HepG2 (cell line): ENCODE data around the gene DLG2. TPM values are rescaled to one million over a fixed set of nuclear protein-coding genes. Genes with fewer than 3 reads are reported as not detected.

Experiments used
- ARID5B ChIP-seq: IDR thresholded peaks from 2 replicates; pipeline ENCODE4 v1.4.0; 2020; ENCODE audit warnings: mild to moderate bottlenecking, missing genetic modification reagents
- CBX5 ChIP-seq: sonication (generic); formaldehyde crosslinking; IDR thresholded peaks from 2 replicates; pipeline ENCODE4 v1.4.0; 2020; ENCODE audit warnings: missing genetic modification reagents, borderline replicate concordance
- FOXP4 ChIP-seq: sonication (generic); formaldehyde crosslinking; IDR thresholded peaks from 2 replicates; pipeline ENCODE4 v1.4.0; 2020; ENCODE audit warnings: missing genetic modification reagents
- HOXA5 ChIP-seq: sonication (generic); formaldehyde crosslinking; IDR thresholded peaks from 2 replicates; pipeline ENCODE4 v1.4.0; 2020; ENCODE audit warnings: missing genetic modification reagents
- KMT2B ChIP-seq: IDR thresholded peaks from 2 replicates; pipeline ENCODE4 v1.6.1; 2016; ENCODE audit warnings: missing genetic modification reagents, missing compliant biosample characterization
- MAFF ChIP-seq: IDR thresholded peaks from 2 replicates; pipeline ENCODE4 v1.6.1; 2011; ENCODE audit warnings: low read depth, low read length, improper control_type of control experiment
- POLR2AphosphoS5 ChIP-seq: IDR thresholded peaks from 2 replicates; pipeline ENCODE4 v1.6.1; 2012; ENCODE audit warnings: low read depth, low read length
- RELA ChIP-seq: sonication (generic); formaldehyde crosslinking; IDR thresholded peaks from 2 replicates; pipeline ENCODE4 v1.4.0; 2020; ENCODE audit warnings: missing genetic modification reagents
- TRAFD1 ChIP-seq: sonication (generic); formaldehyde crosslinking; IDR thresholded peaks from 2 replicates; pipeline ENCODE4 v1.5.1; 2020; ENCODE audit warnings: missing genetic modification reagents, mild to moderate bottlenecking, borderline replicate concordance
- ZFY ChIP-seq: sonication (generic); formaldehyde crosslinking; IDR thresholded peaks from 2 replicates; pipeline ENCODE4 v1.4.0; 2020; ENCODE audit warnings: missing genetic modification reagents
- ZNF136 ChIP-seq: sonication (generic); formaldehyde crosslinking; IDR thresholded peaks from 2 replicates; pipeline ENCODE4 v1.8.1; 2022; ENCODE audit warnings: low read depth, mild to moderate bottlenecking, moderate library complexity, missing genetic modification reagents
- ZNF160 ChIP-seq: sonication (generic); formaldehyde crosslinking; IDR thresholded peaks from 2 replicates; pipeline ENCODE4 v1.8.0; 2022; ENCODE audit warnings: mild to moderate bottlenecking, inconsistent platforms, missing genetic modification reagents
- ZNF354B ChIP-seq: sonication (generic); formaldehyde crosslinking; IDR thresholded peaks from 2 replicates; pipeline ENCODE4 v1.8.0; 2022; ENCODE audit warnings: mild to moderate bottlenecking, missing genetic modification reagents
- ZNF446 ChIP-seq: sonication (generic); formaldehyde crosslinking; IDR thresholded peaks from 2 replicates; pipeline ENCODE4 v1.5.0; 2020; ENCODE audit warnings: mild to moderate bottlenecking, missing genetic modification reagents
- ZNF510 ChIP-seq: sonication (generic); formaldehyde crosslinking; IDR thresholded peaks from 2 replicates; pipeline ENCODE4 v1.4.0; 2020; ENCODE audit warnings: low read depth, mild to moderate bottlenecking, missing genetic modification reagents
- ZNF7 ChIP-seq: IDR thresholded peaks from 2 replicates; pipeline ENCODE4 v1.6.1; 2016; ENCODE audit warnings: missing biosample characterization, missing genetic modification reagents
- ZNF800 ChIP-seq: sonication (generic); formaldehyde crosslinking; IDR thresholded peaks from 2 replicates; pipeline ENCODE4 v1.4.0; 2020; ENCODE audit warnings: missing genetic modification reagents
- ZNF83 ChIP-seq: sonication (generic); formaldehyde crosslinking; IDR thresholded peaks from 2 replicates; pipeline ENCODE4 v1.4.0; 2020; ENCODE audit warnings: missing genetic modification reagents, mild to moderate bottlenecking, borderline replicate concordance
- ZSCAN20 ChIP-seq: sonication (generic); formaldehyde crosslinking; IDR thresholded peaks from 2 replicates; pipeline ENCODE4 v1.4.0; 2020; ENCODE audit warnings: missing genetic modification reagents, mild to moderate bottlenecking, borderline replicate concordance
- polyA plus RNA-seq, 8 experiments: library from polyadenylated mRNA; depleted of rRNA in 3 of 8; stranded (reverse) in 7 of 8; unstranded in 1 of 8; fragments of >200 nt; fragmentation: Illumina TruSeq in 4 of 8; extraction: Trizol in 4 of 8; gene quantifications; 2 replicates each; pipeline versions ENCODE4 v1.2.1 to v1.2.3, GENCODE V29; 2011 to 2016; ENCODE audit warnings: low read depth in 4 of 8, missing spikeins in 1 of 8, mixed read lengths in 1 of 8; ENCODE audit not compliant: insufficient read depth in 1 of 8
- total RNA-seq, 5 experiments: library from RNA; depleted of rRNA; stranded (reverse); fragments of >200 nt; fragmentation: Illumina TruSeq; extraction: Trizol; gene quantifications; 2 replicates each; pipeline ENCODE4 v1.2.3, GENCODE V29; 2016; ENCODE audit warnings: low read depth in 1 of 5

Gene DLG2
- total and polyA plus RNA-seq, 2 of the 13 experiments (the other 11 are each of a cell fraction or from before 2014, with no cell fraction given) = 0.46 to 1.0 TPM

- TF ChIP-seq CBX5 = no peak
- no peak for TF ChIP-seq ZNF83 (CRISPR knock-in tag)
- TF ChIP-seq ZNF354B (CRISPR knock-in tag) = no peak; the same call in 1 of the 2 replicates
- no peak for TF ChIP-seq ZNF800
- TF ChIP-seq TRAFD1 (CRISPR knock-in tag) = no peak
- TF ChIP-seq FOXP4 (CRISPR knock-in tag) = peak; percentile 20; the same call in 1 of the 2 replicates
- peak; percentile 40; the same call in 1 of the 2 replicates for TF ChIP-seq ZSCAN20 (CRISPR knock-in tag)
- TF ChIP-seq HOXA5 (CRISPR knock-in tag) = no peak
- TF ChIP-seq ZNF160 (CRISPR knock-in tag) = peak; percentile 69
- TF ChIP-seq ZNF510 (CRISPR knock-in tag) = peak; percentile 87; the same call in 1 of the 2 replicates
- TF ChIP-seq ZFY (CRISPR knock-in tag) = peak; percentile 100
- peak; percentile 40; the same call in 1 of the 2 replicates for TF ChIP-seq ARID5B
- peak; percentile 85 for TF ChIP-seq KMT2B (CRISPR knock-in tag)
- TF ChIP-seq ZNF446 = peak; percentile 26; the same call in 1 of the 2 replicates
- TF ChIP-seq ZNF7 (CRISPR knock-in tag) = no peak
- TF ChIP-seq RELA = no peak
- peak; percentile 90 for TF ChIP-seq POLR2AphosphoS5
- 0 out of 2 replicates have a peak, but pooled peaks have one; percentile 55 for TF ChIP-seq ZNF136 (CRISPR knock-in tag)
- TF ChIP-seq MAFF = peak; percentile 95
Measured at GRCh38 chr11:85664615-85665481, 37.7 kb upstream of the DLG2 start, which contains the start of gene CREBZF (continued).
